SU-DHL-6 (cell line): Measurements from ENCODE around the gene EIF1AY.

ENCODE experiments used
- CTCF ChIP-seq: fragments of 200-600 bp; sonication (generic); IDR thresholded peaks from one replicate; pipeline ENCODE4 v1.5.1; 2017; ENCODE audit warnings: antibody characterized with exemption, mild to moderate bottlenecking, low read length, moderate library complexity; ENCODE audit not compliant: insufficient read depth, poor library complexity, severe bottlenecking
- EZH2phosphoT487 ChIP-seq: fragments of 200-600 bp; sonication (generic), shearing (Covaris generic); conservative IDR thresholded peaks from 2 replicates; pipeline ENCODE4 v1.6.1; 2018; ENCODE audit warnings: mild to moderate bottlenecking, antibody characterized with exemption, low read length, moderate library complexity, mixed read lengths

GRCh38 chrY:20571306-20571705 is 4.3 kb upstream of the EIF1AY start:
- TF ChIP-seq CTCF, result no peak
- no peak for TF ChIP-seq EZH2phosphoT487
